ELR (cell line): Measurements from ENCODE around the gene PFDN4.

Experiments used
- DNase-seq: peaks from one replicate; pipeline ENCODE4 v3.0.0-alpha.2; 2015; ENCODE audit warnings: low read depth

PFDN4 gene

GRCh38 chr20:54200487-54201267 lies 7.2 kb upstream of the PFDN4 start:
- no peak for DNase-seq

GRCh38 chr20:54201268-54201846 lies 6.5 kb upstream of the PFDN4 start:
- DNase-seq = no peak

- no peak for DNase-seq
Observed at GRCh38 chr20:54203281-54203680, 4.6 kb upstream of the PFDN4 start.

GRCh38 chr20:54204063-54204462 lies 3.8 kb upstream of the PFDN4 start:
- no peak for DNase-seq

- DNase-seq = no peak
Observed at GRCh38 chr20:54204481-54204880, 3.4 kb upstream of the PFDN4 start.

- no peak for DNase-seq
Observed at GRCh38 chr20:54205450-54205849, 2.4 kb upstream of the PFDN4 start.

- DNase-seq = no peak
Observed at GRCh38 chr20:54207053-54207742, 689 bp upstream of the PFDN4 start.

- DNase-seq = peak; percentile 68
Observed at GRCh38 chr20:54208548-54209176, 775 bp downstream of the PFDN4 start.

- DNase-seq = no peak
Observed at GRCh38 chr20:54209216-54209813, 1.4 kb downstream of the PFDN4 start.

GRCh38 chr20:54212226-54212625 lies 4.3 kb downstream of the PFDN4 start:
- peak; percentile 34 for DNase-seq

- DNase-seq = no peak
Observed at GRCh38 chr20:54212871-54213270, 5.0 kb downstream of the PFDN4 start.

- DNase-seq = no peak
Observed at GRCh38 chr20:54214566-54214965, 6.7 kb downstream of the PFDN4 start.

GRCh38 chr20:54215157-54215789 lies 7.4 kb downstream of the PFDN4 start:
- no peak for DNase-seq

GRCh38 chr20:54217762-54218161 lies 9.9 kb downstream of the PFDN4 start:
- DNase-seq = no peak

- DNase-seq = no peak
Observed at GRCh38 chr20:54218470-54218869, 10.6 kb downstream of the PFDN4 start.

GRCh38 chr20:54219751-54220426 lies 12.0 kb downstream of the PFDN4 start:
- DNase-seq = peak; percentile 59

GRCh38 chr20:54220722-54221121 lies 12.8 kb downstream of the PFDN4 start:
- no peak for DNase-seq

GRCh38 chr20:54221353-54221752 lies 13.5 kb downstream of the PFDN4 start:
- no peak for DNase-seq

GRCh38 chr20:54221996-54222890 lies 14.4 kb downstream of the PFDN4 start:
- no peak for DNase-seq

GRCh38 chr20:54223285-54223684 lies 15.4 kb downstream of the PFDN4 start:
- no peak for DNase-seq
